SIG-M5 treated with dmso at 0.1 percent for 504 hours (cell line): ENCODE measurements around the gene EPN1.

Experiments used
- DNase-seq: peaks from one replicate; lab custom pipeline; 2025; ENCODE audit not compliant: unreplicated experiment; lab: John Stamatoyannopoulos, UW

The EPN1 gene

GRCh38 chr19:55678121-55678671, 3.2 kb downstream of the EPN1 start:
- peak; percentile 91 for DNase-seq

GRCh38 chr19:55679343-55680257, 4.6 kb downstream of the EPN1 start:
- DNase-seq = no peak

GRCh38 chr19:55680339-55681130, 5.5 kb downstream of the EPN1 start:
- DNase-seq = no peak

GRCh38 chr19:55681131-55682092, 6.4 kb downstream of the EPN1 start:
- no peak for DNase-seq

- DNase-seq = no peak
These were observed 8.6 kb downstream of the EPN1 start for GRCh38 chr19:55683449-55684261.

GRCh38 chr19:55684946-55685681, 10.1 kb downstream of the EPN1 start:
- no peak for DNase-seq

GRCh38 chr19:55685776-55686175, 10.8 kb downstream of the EPN1 start:
- DNase-seq = no peak

GRCh38 chr19:55686311-55687050, 11.5 kb downstream of the EPN1 start:
- no peak for DNase-seq

GRCh38 chr19:55687281-55688201, 12.5 kb downstream of the EPN1 start:
- DNase-seq = no peak

- no peak for DNase-seq
These were observed 13.6 kb downstream of the EPN1 start for GRCh38 chr19:55688422-55689218.

GRCh38 chr19:55689411-55690108, 14.5 kb downstream of the EPN1 start:
- DNase-seq = no peak

- DNase-seq = no peak
These were observed 15.2 kb downstream of the EPN1 start for GRCh38 chr19:55690109-55690768.

GRCh38 chr19:55690769-55691545, 15.9 kb downstream of the EPN1 start:
- no peak for DNase-seq
